ENCODE measurements around the gene AKAP6. TPM values are rescaled to one million over a fixed set of nuclear protein-coding genes. Genes with fewer than 3 reads are reported as not detected.

AKAP6 gene
- total and polyA plus RNA-seq, 2 of the 8 experiments (the other 6 are each of a cell fraction or from before 2014, with no cell fraction given): 0.09 to 0.89 TPM

DNA sequence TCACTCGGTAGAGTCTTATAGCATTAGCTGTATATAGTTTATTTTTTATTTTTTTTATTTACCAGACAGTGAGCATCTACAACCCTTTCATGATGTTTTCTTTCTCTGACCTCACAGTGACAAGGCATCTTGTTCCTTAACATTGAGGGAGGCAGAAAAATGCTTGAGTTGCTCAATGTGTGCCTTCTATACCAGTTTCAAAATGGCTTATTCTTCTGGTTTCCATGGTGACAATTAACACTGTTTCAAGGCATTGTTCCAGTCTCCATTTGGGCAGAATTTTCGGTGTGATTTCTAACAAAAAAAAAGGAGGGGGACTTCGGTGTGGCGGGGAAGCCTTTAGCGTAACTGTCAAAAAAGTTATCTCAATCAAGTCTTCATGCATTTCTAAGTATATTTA is 399.9 kb downstream of the AKAP6 start (continued):
- TF ChIP-seq NANOG (IDR thresholded peaks at IDR 0.05; ENCODE audit: insufficient read depth, low read depth, low read length, poor library complexity, severe bottlenecking) (no peak), BRCA1 (IDR thresholded peaks at IDR 0.05; ENCODE audit: low read depth, low read length) (no peak), BACH1 (IDR thresholded peaks at IDR 0.05; ENCODE audit: low read length) (no peak), KDM5A (IDR thresholded peaks at IDR 0.05; ENCODE audit: low read length) (no peak), SIRT6 (IDR thresholded peaks at IDR 0.05; ENCODE audit: low read length) (no peak)
